Transverse colon (tissue), 4 donors: Measurements from ENCODE around the gene VEPH1.

Source experiments
- CTCF ChIP-seq, 5 experiments: fragments of 200-600 bp in 3 of 5; fragments of 450-650 bp in 2 of 5; sonication (generic) in 3 of 5; IDR thresholded peaks; 1 replicate in 2 of 5; 2 replicates in 3 of 5; pipeline ENCODE4 v1.5.1; 2016 to 2017; ENCODE audit warnings: antibody characterized with exemption in 5 of 5, inconsistent platforms in 3 of 5, mild to moderate bottlenecking in 2 of 5, moderate library complexity in 1 of 5
- EP300 ChIP-seq: sonication (generic); formaldehyde crosslinking; IDR thresholded peaks from one replicate; pipeline ENCODE4 v1.6.1; 2017; ENCODE audit warnings: antibody characterized with exemption, low read depth
- POLR2AphosphoS5 ChIP-seq, 3 donors: sonication (generic); formaldehyde crosslinking; IDR thresholded peaks; one replicate each; pipeline ENCODE4 v1.6.1; 2016; ENCODE audit warnings: antibody characterized with exemption in 3 of 3

DNA sequence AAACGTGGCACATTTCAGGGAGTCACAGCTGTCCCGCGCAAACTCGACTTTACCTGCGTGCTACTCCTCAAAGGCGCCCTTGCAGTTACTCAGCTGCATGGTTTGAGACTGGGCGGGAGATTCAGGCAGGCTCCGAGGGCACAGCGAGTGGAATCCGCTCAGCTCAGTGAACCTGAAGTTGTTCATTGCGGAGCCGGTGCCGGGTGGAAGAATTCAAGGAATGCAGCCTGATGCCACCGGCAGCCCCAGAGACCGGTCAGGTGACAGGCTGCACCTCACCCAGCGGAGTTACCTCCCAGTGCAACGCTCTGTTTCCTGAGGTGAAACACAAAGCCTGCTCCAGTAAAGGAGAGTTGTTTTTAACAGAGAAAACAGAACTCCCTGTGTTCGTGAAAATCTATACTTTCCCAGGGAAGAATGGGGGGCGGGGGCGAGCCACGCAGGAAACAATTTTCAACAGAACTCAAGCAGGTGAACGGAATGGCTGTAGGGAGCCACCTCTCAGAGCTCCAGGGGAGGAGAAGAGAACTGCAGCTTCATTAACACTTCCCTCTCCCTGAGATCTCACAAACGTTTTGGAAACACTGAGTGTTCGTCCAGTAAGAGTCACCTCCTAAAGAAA, 3.8 kb downstream of the VEPH1 start:
- peak; percentile 2 to 47 (median 9) for TF ChIP-seq CTCF (IDR thresholded peaks at IDR 0.05)
- no peak for TF ChIP-seq EP300
- no peak for TF ChIP-seq POLR2AphosphoS5 (IDR thresholded peaks at IDR 0.05)
